ENCODE measurements around the gene PRKACG.

GRCh38 chr9:68973619-68974018 is 40.3 kb downstream of the PRKACG start:
- TF ChIP-seq CTCF (conservative IDR thresholded peaks at IDR 0.05 in 1 of 2, IDR thresholded peaks at IDR 0.05 in 1 of 2; ENCODE audit: extremely low read depth in 1 of 2, insufficient read depth in 1 of 2, low read depth in 1 of 2, low read length in 2 of 2) (no peak), EZH2 (IDR thresholded peaks at IDR 0.05; ENCODE audit: borderline replicate concordance, low read length) (no peak)
